T-helper 22 cell (primary cell): ENCODE measurements around the gene SLC44A5.
"Not testable (repeated sequence)": the region's sequence is repeated elsewhere in the genome, so short reads cannot be mapped to it uniquely, and the experiment has no call there.

Experiments
- DNase-seq: peaks from one replicate; pipeline ENCODE4 v3.0.0-alpha.2; 2020; ENCODE audit warnings: low read depth

SLC44A5 gene

DNA sequence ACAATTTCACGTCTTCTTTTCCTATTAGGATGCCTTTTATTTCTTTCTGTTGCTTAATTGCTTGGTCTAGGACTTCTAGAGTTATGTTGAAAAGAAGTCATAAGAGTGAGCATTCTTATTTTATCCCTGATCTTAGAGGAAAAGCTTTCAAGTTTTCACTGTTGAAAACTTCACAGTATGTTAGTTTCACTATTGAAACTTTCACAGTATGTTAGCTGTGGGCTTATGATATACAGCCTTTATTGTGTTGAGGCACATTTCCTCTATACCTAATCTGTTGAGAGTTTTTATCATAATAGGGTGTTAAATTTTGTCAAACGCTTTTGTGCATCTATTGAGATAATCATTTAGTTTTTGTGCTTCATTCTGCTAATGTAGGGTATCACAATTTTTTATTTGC lies 249.7 kb downstream of the SLC44A5 start:
- no peak for DNase-seq

DNA sequence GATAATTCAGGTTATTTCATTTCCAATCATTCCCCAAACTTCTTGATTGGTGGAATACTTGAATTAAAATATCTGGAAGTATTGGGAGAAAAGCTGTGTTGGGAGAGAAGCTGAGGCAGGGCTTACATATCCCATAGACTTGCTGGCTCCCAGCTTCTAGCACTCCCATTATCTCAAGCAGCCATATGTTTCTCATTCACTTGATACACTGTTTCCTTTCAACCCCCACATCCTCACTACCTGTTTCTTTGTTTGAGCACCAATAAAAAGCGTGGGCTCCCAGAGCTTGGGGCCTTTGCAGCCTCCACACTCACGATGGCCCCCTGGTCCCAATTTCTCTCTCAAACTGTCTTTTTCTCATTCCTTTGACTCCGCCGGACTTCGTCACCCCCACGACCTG lies 256.6 kb downstream of the SLC44A5 start:
- not testable (repeated sequence) for DNase-seq

DNA sequence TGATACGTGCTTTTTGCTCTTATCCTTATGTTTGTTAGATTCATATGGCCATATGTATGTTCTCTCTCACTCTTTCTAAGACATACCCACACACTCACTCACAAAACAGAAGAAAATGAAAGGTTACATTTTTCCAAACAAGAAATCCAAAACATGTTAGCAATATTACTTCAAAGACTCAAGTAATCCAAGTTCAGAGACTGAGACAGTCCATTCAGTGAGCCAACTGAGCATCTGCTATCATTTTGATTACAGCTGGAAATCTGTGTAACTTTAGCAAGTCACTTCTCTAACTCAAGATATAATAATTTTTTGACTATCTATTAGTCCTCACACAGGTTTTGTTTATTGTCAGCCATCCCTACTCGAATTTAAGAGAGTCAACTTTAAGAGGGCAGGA lies 257.9 kb downstream of the SLC44A5 start:
- no peak for DNase-seq

DNA sequence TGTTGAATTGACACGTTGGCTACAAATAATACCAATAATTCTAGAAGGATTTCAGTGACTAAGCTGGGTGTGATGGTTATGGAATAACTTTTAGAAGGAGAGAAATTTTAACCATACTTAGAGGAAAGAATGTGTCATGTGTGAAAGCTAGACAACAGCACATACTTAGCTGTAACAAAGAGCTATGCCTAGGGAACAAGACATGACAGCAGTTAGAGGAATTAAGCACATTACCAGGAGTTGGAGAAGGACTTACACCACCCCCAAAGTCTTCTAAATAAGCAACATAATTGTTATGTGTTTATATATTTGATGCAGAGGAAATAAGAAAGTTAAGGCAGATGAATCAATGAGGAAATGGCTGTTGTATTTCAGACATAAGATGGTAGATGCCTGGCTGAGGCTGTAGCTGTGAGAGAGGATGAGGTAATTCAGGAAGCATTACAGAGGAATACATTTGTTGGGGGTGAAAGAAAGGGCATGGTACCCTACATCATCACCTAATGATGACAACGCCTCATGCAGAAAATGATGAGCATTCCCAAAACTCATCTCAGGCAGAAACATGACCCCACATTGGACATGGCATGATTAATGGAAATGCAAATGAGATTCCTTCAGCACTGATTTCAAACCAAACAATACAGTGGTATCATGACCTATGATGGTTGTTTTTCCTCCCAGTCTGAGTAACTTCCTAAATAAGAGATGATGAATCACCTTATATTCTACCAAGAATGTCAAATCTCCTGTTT lies 265.2 kb downstream of the SLC44A5 start:
- no peak for DNase-seq

DNA sequence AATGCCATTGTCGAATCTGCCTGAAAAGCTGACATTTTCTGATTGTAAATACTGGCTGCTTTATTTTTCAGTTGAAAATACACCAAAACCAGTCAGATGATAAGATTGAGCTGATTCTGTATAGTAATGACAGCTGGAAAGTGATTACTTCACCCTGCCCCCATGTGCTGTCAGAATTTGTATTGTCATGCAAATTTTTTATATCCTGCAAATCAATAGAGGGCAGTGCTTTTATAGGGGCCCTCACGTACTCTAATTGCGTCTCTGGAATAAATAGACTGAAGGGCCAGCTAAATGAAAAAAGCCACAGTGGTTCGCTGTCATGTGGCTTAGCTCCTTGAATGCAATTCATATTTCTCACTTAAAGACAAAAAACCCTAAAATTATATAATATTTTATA lies 268.1 kb downstream of the SLC44A5 start:
- no peak for DNase-seq

DNA sequence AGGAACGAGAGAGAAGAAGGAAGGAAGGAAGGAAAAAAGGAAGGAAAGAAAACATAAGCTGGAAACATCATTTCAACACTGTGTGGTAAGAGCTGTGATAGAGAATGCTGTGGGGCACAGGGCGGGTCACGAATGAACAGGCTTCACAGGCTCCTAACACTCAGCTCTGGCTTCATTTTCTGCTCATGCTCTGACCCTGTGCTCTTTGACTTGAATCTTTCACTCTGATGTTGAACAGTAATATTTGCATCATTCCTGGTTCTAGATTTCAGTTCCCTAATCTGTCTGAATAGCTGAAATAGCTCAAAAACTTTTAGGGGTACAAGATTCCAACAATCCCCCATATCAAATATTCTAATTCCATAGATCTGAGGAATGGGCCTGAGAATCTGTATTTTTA lies 269.4 kb downstream of the SLC44A5 start:
- DNase-seq, result no peak

DNA sequence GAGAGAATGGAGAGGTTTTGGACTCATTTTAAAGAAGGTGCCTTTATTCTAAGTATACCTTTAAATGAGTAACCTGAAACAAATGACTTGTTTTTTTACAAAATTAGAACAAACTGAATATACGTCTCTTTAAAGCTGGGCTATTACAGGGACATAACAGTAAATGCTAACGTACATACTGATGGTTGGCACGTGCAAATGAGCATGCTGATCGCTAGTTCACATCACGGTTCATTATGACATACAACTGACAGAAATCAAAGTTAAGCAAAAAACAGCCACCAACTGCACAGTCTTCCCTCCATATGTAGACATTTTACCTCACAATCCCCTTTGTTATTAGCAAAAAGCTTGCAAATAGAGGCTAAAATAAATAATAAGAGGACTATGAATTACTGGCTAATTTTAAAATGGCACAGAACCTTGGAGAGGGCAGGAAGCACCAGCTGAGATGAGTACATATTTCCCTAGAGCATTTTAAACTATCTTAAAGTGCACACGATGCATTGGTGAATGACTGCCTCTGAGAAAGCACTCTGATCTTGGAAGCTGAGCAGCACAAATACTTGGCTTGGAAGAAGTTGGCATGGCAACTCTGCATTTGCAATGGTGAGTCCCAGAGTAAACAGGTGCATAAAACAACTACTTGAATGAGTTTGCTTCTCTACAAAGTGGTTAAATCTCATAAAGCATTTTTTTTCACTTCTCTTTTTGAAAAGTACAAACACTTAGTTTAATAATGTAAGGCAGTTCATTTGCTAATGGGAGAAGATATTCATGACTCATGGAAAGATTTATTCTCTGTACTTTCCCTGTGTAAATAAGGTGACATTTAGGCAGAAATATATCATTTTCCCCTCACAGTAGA lies 272.1 kb downstream of the SLC44A5 start:
- no peak for DNase-seq

DNA sequence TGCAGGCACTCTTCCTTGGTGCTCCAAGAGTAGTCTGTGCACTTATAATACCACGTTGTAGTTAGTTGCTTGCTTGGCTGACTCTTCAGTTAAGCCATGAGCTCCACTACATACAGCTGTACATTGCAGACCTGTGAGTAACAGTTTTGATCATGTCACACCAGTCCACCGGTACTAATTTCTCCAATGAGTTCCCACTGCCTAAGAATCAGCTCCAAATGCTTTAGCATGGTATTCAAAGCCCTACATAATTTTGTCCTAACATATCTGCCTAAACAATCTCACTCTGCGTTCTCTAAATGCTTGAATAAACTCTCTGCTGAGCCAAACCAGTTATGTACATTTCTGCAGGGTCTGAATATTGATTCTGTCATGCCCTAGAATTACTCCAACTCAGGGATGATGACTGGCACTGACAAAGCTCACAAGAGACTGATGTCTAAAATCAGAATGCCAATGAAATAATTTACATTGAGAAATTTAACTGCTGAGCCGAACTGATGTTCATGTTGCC lies 276.0 kb downstream of the SLC44A5 start:
- DNase-seq, result no peak

DNA sequence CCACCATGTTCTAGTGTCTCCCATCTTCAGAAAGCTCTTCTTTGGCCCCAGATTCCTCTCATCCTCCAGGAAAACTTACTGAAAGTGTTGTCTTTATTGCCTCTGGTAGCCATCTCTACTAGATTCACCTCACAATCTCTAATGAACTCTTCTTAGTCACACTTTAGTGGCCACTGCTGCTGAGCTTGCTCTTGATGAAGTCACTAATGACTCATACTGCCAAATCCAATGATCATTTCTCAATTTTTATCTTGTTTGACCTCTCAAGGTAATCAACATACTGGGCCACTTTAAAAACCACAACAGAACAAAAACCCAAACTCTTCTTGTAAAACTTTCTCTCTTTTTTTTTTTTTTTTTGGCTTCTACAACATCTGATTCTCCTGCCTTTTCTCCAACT lies 280.3 kb downstream of the SLC44A5 start:
- no peak for DNase-seq

DNA sequence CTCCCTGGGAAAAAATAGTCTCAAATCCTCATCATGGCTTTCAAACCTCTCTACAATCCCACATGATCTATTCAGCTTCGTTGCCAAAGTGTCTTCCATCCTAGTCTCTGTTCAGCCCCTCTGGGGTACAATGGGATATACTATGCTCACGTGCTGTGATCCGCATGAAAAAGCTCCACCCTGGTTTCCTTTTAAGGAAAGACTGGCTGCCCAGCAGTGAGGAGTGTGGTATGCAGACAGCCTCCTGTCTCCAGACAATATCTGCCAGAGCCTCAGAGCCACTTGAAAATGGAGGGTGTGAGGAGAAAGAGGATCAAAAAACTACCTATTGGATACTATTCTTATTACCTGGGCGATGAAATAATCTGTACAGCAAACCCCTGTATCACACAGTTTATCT lies 282.2 kb downstream of the SLC44A5 start:
- no peak for DNase-seq

DNA sequence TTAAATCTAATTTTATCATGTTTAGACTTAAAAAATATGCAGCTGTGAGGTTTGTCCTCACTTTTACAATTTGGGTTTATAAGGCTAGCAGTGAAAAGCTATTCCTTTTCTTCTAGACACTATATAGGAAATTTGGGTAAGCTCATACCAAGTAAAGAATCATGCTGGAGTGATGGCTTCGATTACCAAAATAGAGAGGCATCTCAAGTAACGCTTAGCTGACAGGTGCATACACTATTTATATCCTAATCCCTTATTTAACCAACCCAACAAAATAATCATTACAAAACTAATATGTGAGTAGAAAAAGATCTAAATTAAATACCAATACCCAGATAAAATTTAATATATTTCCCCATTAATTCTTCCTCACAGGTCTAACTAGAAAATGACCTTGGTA lies 283.5 kb downstream of the SLC44A5 start:
- DNase-seq, result no peak

DNA sequence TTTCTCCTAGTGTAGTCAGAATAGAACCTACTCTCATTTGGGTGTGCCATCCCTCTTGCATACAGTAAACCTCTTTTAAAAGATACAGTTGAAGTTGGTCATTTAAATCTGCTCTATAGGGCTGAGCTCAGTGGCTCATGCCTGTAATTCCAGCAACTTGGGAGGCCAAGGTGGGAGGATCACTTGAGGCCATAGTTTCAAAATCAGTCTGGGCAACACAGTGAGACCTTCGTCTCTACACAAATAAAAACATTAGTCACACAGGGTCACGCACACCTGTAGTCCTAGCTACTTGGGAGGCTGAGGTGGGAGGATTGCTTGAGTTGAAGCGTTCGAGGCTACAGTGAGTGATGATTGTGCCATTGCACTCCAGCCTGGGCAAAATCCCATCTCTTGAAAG lies 292.9 kb downstream of the SLC44A5 start:
- no peak for DNase-seq

DNA sequence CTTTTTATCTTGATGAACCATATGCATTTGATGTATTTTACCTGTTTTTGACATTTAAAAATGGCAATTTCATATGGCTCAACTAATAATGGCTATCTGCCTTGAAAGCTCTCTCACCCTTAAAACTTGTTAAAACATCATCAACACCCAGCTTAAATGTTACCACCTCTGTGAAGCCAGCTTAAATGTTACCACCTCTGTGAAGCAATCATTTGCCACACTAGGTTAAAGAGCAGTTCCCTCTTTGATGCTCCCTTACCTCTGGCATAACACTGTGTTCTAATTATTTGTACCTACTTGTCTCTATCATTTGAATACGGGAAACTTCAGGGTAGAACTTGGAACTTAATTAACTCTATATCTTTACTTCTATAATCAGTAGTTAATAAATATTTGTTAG lies 294.7 kb downstream of the SLC44A5 start:
- no peak for DNase-seq

DNA sequence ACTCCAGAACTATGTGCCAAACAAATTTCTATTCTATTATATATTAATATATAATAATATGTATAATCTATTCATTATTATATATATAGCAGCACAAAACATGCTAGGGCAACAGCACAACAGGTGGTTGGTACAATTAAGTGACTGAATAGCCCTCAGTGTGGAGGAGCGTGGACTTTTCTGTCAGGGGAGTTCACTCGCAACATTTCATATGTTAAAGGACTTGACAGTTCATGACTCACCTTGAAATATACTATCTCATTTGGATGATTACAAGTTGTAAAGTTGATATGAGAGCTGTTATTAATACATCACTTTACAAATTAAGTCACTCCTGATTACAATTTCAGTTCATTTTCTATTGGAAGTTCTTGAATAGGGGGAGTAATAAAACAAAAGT lies 298.3 kb downstream of the SLC44A5 start:
- DNase-seq, result no peak

DNA sequence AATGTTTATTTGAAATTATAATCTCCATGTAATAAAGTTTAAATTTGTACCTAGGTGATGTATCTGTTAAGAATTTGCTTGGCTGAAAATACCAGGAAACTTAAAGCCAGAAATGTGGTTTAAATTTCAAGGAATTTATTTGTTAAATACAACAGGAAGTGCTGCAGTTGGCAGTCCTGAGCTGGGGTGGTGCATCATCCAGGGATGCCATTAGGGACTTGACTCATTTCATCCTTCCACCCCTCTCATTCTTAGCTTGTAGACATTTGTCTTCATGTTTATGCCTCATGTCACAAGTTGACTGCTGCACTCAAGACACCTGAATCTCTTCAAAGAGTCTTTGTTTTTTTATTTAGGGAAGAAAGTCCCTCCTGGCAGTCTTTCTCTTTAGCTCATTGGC lies 300.8 kb downstream of the SLC44A5 start:
- DNase-seq, result no peak

DNA sequence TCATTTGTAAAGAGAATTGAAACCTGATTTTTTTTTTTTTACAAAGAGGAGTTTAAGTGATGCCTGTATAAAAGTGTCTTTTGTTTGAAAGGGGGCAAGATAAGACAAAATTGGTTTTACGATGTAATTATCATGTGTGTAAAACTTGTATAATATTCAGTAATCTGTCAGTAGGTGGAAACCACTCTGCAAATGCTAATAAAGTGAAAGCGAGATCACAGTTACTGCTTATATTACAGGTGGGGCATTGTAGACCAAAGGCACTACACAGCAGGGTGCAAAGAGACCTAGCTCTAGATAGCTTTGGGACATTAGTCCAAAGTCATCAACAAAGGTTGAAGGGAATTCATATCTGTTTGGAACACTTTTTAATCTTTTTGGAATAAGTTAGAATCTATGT lies 302.5 kb downstream of the SLC44A5 start:
- DNase-seq, result no peak

DNA sequence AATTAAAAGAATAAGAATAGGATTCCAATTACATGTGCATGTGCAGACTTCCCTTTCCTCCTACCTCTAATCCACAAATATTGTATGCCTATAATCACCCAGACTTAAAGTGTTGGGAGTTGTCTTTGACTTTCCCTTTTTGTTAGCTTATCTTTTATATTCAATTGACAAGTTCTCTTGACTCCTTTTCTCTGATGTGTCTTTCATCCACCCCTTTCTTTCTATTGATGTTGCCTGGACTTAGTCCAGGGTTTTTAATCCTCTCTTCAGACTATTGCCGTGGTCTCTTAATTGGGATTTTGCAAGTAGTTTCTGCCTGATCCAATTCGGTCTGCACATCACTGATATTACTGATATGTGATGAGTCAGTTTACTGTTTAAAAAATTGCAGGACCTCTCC lies 305.9 kb downstream of the SLC44A5 start:
- no peak for DNase-seq

DNA sequence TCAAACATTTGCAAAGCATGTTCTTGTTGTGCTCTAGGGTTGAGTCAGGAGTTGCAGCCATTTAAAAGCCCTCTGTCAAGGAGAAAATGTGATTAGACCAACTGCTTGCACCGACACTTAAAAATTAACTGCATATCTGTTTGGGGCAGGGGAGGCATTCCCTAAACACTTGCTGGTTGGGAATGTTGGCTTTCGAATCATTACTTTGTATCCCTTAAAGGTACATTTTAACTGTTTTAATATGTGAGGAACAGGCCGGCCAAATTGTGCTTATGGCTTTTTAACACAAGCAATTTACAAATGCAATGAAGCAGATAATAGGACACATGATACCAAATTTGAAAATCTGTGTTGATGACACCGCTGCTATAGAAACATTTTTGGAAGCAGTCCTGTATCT lies 317.6 kb downstream of the SLC44A5 start:
- DNase-seq, result no peak

DNA sequence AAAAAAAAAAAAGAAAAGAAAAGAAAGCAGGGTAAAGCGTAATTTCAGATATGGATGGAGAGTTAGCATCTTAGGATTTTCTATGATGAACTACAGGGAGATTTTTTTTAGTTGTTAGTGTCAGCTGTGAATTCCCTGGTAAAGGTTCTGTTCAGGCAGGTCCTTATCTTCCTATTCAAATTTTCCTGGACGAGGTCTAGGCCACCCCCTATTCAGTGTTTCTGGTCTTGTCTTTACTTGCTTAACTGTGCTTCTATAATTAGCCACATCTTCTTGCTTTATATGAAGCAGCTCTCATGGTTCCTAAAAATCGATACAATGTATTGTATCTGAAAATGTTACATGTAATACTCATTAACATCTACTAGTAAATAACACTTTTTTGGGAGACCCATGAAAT lies 318.9 kb downstream of the SLC44A5 start:
- DNase-seq, result no peak

DNA sequence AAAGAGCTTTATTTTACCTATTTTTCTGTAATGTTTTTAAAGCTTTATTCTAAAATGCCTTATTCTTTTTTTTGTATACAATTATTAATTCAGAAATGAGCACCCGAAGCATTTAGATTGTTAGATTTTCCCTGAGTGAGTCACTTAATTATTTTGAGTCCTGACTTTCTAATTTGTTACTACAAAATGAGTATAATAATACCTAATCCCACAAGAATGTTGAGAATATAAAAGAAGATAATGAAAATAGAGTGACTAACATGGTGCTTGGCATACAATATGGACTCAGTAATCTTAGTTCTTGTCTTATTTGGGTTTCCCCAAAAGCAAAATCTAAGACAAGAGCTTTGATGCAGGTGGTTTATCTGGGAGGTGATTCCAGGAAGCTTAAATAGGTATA lies 334.5 kb downstream of the SLC44A5 start:
- no peak for DNase-seq

DNA sequence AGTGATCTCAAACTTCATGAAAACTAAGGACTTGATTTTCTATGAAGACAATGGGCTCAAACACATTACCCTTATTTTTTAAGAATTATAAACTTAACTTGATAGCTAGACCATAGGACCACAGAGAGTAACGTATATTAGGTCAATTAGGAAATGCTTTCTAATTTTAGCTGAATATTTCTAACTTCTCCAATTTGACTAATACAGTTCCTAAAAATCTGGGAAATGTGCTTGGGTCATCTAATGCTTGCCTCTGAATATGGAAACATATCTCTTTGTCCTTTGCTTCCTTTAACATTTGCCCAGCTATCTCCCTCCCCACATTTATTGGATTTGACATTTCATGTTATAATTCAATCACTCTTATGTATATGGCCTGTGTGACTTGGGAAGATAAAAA lies 335.3 kb downstream of the SLC44A5 start:
- DNase-seq, result no peak

DNA sequence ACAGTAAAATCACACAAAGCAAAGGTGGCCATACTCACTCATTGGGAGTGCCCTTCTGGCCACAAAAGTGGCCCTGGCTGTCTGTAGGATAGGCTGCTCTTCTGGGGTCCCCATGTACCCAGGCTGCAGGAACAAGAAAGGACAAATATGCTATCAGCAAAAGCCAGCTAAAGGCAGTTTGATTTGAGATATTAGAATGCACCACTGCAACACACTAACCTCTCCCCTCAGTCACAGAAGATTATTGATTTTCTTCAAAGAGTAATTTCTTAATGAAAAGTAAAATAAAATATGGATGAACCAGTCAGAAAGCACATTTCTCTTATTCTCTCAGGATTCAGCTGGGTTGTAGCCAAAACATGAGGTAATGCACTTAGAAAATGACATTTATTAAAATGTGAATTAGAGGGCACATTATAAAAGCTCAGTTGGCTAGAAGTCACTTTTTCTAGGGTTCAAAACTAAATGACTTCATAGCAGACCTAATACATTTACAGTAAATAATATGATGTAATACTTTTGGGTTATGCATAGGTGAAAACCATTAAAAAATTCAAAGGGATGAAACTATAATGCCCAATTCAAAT lies 335.9 kb downstream of the SLC44A5 start:
- DNase-seq, result no peak

DNA sequence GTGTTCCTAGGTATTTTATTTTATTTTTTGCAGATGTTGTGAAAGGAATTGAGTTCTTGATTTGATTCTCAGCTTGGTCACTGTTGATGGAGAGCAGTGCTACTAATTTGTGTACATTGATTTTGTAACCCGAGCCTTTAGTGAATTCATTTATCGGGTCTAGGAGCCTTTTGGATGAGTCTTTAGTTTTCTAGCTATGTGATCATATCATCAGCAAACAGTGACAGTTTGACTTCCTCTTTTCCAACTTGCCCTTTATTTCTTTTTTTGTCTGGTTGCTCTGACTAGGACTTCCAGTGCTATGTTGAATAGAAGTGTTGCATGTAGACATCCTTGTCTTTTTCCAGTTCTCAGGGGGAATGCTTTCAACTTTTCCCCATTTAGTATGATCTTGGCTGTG lies 337.8 kb downstream of the SLC44A5 start:
- DNase-seq, result no peak
